ENCODE results near the gene DPH1.

DNA sequence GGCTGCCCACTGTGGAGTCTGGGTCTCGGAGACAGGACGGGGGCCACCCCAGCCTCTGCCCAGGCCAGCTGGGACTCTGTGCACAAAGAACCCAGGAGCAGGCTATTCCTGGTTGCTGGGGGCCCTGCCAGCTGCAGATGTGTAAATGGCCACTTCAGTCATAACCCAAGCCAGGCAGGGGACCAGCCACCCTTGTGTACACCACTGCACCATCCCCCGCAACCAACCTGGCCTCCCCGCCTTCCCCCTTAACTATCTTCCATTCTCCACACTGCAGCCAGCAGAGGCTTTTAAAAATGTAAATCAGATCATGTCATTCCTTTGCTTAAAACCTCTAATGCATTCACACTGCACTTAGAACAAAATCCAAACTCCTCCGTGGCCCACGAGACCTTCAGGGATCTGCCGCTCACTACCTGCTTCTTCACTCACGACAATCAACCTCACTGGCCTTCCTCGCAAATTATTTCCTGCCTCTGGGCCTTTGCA, 33.1 kb upstream of the DPH1 start:
- no peak for TF ChIP-seq EZH2 (IDR thresholded peaks at IDR 0.05; ENCODE audit: low read length, missing control alignments)
- TF ChIP-seq, protein P1, sequence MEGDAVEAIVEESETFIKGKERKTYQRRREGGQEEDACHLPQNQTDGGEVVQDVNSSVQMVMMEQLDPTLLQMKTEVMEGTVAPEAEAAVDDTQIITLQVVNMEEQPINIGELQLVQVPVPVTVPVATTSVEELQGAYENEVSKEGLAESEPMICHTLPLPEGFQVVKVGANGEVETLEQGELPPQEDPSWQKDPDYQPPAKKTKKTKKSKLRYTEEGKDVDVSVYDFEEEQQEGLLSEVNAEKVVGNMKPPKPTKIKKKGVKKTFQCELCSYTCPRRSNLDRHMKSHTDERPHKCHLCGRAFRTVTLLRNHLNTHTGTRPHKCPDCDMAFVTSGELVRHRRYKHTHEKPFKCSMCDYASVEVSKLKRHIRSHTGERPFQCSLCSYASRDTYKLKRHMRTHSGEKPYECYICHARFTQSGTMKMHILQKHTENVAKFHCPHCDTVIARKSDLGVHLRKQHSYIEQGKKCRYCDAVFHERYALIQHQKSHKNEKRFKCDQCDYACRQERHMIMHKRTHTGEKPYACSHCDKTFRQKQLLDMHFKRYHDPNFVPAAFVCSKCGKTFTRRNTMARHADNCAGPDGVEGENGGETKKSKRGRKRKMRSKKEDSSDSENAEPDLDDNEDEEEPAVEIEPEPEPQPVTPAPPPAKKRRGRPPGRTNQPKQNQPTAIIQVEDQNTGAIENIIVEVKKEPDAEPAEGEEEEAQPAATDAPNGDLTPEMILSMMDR (conservative IDR thresholded peaks at IDR 0.05 in 1 of 2, IDR thresholded peaks at IDR 0.05 in 1 of 2; ENCODE audit: low read depth in 1 of 2, low read length in 2 of 2), result no peak

Measured in fibroblast of lung (primary cell).